HCT116 (cell line): ENCODE results near the gene IL4. TPM values are rescaled to one million over a fixed set of nuclear protein-coding genes. Genes with fewer than 3 reads are reported as not detected.

Experiments
- ATAC-seq: fragments of 200-7000 bp; cut with Tn5 transposase; 2 replicates; pipeline ENCODE4 v1.9.1; 2020; ENCODE audit warnings: mild to moderate bottlenecking, moderate library complexity
- BruUV-seq: library from RNA; stranded (reverse); fragments of 400-500 nt; replicated peaks from 2 replicates; lab custom pipeline; 2021; lab: Mats Ljungman, UMichigan
- CTCF ChIA-PET: fragments of 300-600 bp; sonication (Branson Sonifier 250); formaldehyde crosslinking; loops from one replicate; lab custom pipeline; 2021; ENCODE audit warnings: antibody characterized with exemption; lab: Charles Lee
- POLR2A ChIA-PET: fragments of 300-600, 350-600 bp; sonication (Branson Sonifier 250); formaldehyde crosslinking; loops from one replicate; lab custom pipeline; 2021; ENCODE audit warnings: antibody characterized with exemption; lab: Charles Lee
- RAD21 ChIA-PET, 2 experiments: fragments of 300-600 bp; sonication (Branson Sonifier 250); formaldehyde crosslinking; loops; one replicate each; lab custom pipeline; 2023; ENCODE audit warnings: low total read pairs in 2 of 2; ENCODE audit not compliant: uncharacterized antibody in 2 of 2, unreplicated experiment in 2 of 2, low non-redundant PET in 1 of 2; lab: Charles Lee
- DNase-seq: peaks from one replicate; pipeline ENCODE4 v3.0.0-alpha.2; 2010; ENCODE audit warnings: low read depth, low spot score
- H2AFZ ChIP-seq: fragments of 200-600 bp; shearing (Covaris generic), sonication (generic); 2 replicates; pipeline ENCODE4 v1.6.1; 2017; ENCODE audit warnings: low read depth, mixed run types, mixed read lengths, antibody characterized with exemption, low read length; ENCODE audit not compliant: poor library complexity, severe bottlenecking
- H3K27ac ChIP-seq: 2 replicates; pipeline ENCODE4 v1.5.1; 2012; ENCODE audit warnings: low read depth, low read length
- H3K27me3 ChIP-seq: fragments of 200-600 bp; sonication (generic); 2 replicates; pipeline ENCODE4 v1.6.1; 2016; ENCODE audit warnings: mixed run types, low read length, mixed read lengths; ENCODE audit not compliant: insufficient read depth
- H3K36me3 ChIP-seq, 2 experiments: fragments of 200-500 bp in 1 of 2; fragments of 200-600 bp in 1 of 2; sonication (Bioruptor generic) in 1 of 2; sonication (generic) in 1 of 2; 2 replicates each; pipeline versions ENCODE4 v1.5.1 to v1.6.1; 2014 to 2016; ENCODE audit warnings: low read length in 2 of 2, inconsistent platforms in 1 of 2, mixed read lengths in 1 of 2, mixed run types in 1 of 2; ENCODE audit not compliant: insufficient read depth in 2 of 2, control insufficient read depth in 1 of 2
- H3K4me1 ChIP-seq, 2 experiments: fragments of 200-600 bp in 1 of 2; sonication (generic) in 1 of 2; 2 replicates each; pipeline versions ENCODE4 v1.5.1 to v1.6.1; 2012 to 2017; ENCODE audit warnings: low read length in 2 of 2, inconsistent platforms in 1 of 2, mild to moderate bottlenecking in 1 of 2, mixed read lengths in 1 of 2, mixed run types in 1 of 2, moderate library complexity in 1 of 2; ENCODE audit not compliant: insufficient read depth in 2 of 2, control insufficient read depth in 1 of 2
- H3K4me2 ChIP-seq: fragments of 200-600 bp; sonication (generic); 2 replicates; pipeline ENCODE4 v1.6.1; 2017; ENCODE audit warnings: mixed run types, low read length, mixed read lengths
- H3K4me3 ChIP-seq, 2 experiments: fragments of 200-600 bp in 1 of 2; sonication (generic) in 1 of 2; replicated peaks in 1 of 2; 2 replicates each; pipeline ENCODE4 v1.5.1; 2011 to 2016; ENCODE audit warnings: low read length in 2 of 2, control low read depth in 1 of 2, low read depth in 1 of 2, mild to moderate bottlenecking in 1 of 2, mixed read lengths in 1 of 2, mixed run types in 1 of 2
- H3K79me2 ChIP-seq: fragments of 200-600 bp; sonication (generic); 2 replicates; pipeline ENCODE4 v1.6.1; 2017; ENCODE audit warnings: mild to moderate bottlenecking, mixed run types, low read length, moderate library complexity, mixed read lengths; ENCODE audit not compliant: insufficient read depth
- H3K9ac ChIP-seq: fragments of 200-600 bp; sonication (generic); 2 replicates; pipeline ENCODE4 v1.6.1; 2016; ENCODE audit warnings: low read length, mixed read lengths
- H3K9me2 ChIP-seq: fragments of 200-600 bp; sonication (generic), shearing (Covaris generic); 2 replicates; pipeline ENCODE4 v1.6.1; 2017; ENCODE audit warnings: mixed run types, mild to moderate bottlenecking, moderate library complexity; ENCODE audit not compliant: insufficient read depth
- H3K9me3 ChIP-seq, 2 experiments: fragments of 200-500 bp in 1 of 2; fragments of 200-600 bp in 1 of 2; sonication (Bioruptor generic) in 1 of 2; sonication (generic) in 1 of 2; 2 replicates each; pipeline ENCODE4 v1.6.1; 2014 to 2017; ENCODE audit warnings: low read length in 2 of 2, mixed read lengths in 2 of 2, inconsistent platforms in 1 of 2, low read depth in 1 of 2, mild to moderate bottlenecking in 1 of 2, mixed run types in 1 of 2, moderate library complexity in 1 of 2; ENCODE audit not compliant: control insufficient read depth in 1 of 2, insufficient read depth in 1 of 2
- H4K20me1 ChIP-seq: fragments of 200-600 bp; sonication (generic), shearing (Covaris generic); 2 replicates; pipeline ENCODE4 v1.6.1; 2017; ENCODE audit warnings: mixed run types, mild to moderate bottlenecking, moderate library complexity; ENCODE audit not compliant: insufficient read depth
- CBX3 ChIP-seq: IDR thresholded peaks from 2 replicates; pipeline ENCODE4 v1.6.1; 2012; ENCODE audit warnings: low read depth
- ELF1 ChIP-seq: IDR thresholded peaks from 2 replicates; pipeline ENCODE4 v1.6.1; 2012; ENCODE audit warnings: low read depth, borderline replicate concordance
- EZH2 ChIP-seq: fragments of 200-600 bp; sonication (generic); IDR thresholded peaks from 2 replicates; pipeline ENCODE4 v1.6.1; 2017; ENCODE audit warnings: antibody characterized with exemption, mixed run types
- EZH2phosphoT487 ChIP-seq: fragments of 200-600 bp; IDR thresholded peaks from 2 replicates; pipeline ENCODE4 v1.6.1; 2018; ENCODE audit warnings: antibody characterized with exemption, borderline replicate concordance
- FOSL1 ChIP-seq: IDR thresholded peaks from 2 replicates; pipeline ENCODE4 v1.6.1; 2012; ENCODE audit warnings: low read depth
- SIN3A ChIP-seq: IDR thresholded peaks from 2 replicates; pipeline ENCODE4 v1.6.1; 2012; ENCODE audit warnings: low read depth
- SP1 ChIP-seq: IDR thresholded peaks from 2 replicates; pipeline ENCODE4 v1.6.1; 2012; ENCODE audit warnings: low read depth
- YY1 ChIP-seq: IDR thresholded peaks from 2 replicates; pipeline ENCODE4 v1.6.1; 2011; ENCODE audit warnings: low read length, low read depth, moderate library complexity, mild to moderate bottlenecking; ENCODE audit not compliant: insufficient replicate concordance; ENCODE audit errors: extremely low read depth
- ZFX ChIP-seq: fragments of 450-650 bp; IDR thresholded peaks from 2 replicates; pipeline ENCODE4 v1.6.1; 2017
- ZNF274 ChIP-seq: fragments of 200-500 bp; sonication (Bioruptor generic); IDR thresholded peaks from 2 replicates; pipeline ENCODE4 v1.6.1; 2014; ENCODE audit warnings: mild to moderate bottlenecking, low read depth, low read length, inconsistent platforms
- intact Hi-C: fragments of 100-400 bp; cut with micrococcal nuclease; formaldehyde crosslinking; loops from 2 replicates; pipeline ENCODE4 v1.10.0; 2022
- total RNA-seq: library from RNA; stranded (reverse); gene quantifications from one replicate; pipeline ENCODE4 v1.2.1, GENCODE V29; 2021; ENCODE audit not compliant: unreplicated experiment
- TF ChIP-seq, protein P1 (sequence below): IDR thresholded peaks from 2 replicates; pipeline ENCODE4 v1.6.1; 2012
- TF ChIP-seq, protein P2 (sequence below): IDR thresholded peaks from 2 replicates; pipeline ENCODE4 v1.6.1; 2011; ENCODE audit warnings: mild to moderate bottlenecking, low read length, moderate library complexity; ENCODE audit not compliant: insufficient replicate concordance; ENCODE audit errors: extremely low read depth

The IL4 gene
- total RNA-seq, 1 experiment from 2014 or later, result not detected

DNA sequence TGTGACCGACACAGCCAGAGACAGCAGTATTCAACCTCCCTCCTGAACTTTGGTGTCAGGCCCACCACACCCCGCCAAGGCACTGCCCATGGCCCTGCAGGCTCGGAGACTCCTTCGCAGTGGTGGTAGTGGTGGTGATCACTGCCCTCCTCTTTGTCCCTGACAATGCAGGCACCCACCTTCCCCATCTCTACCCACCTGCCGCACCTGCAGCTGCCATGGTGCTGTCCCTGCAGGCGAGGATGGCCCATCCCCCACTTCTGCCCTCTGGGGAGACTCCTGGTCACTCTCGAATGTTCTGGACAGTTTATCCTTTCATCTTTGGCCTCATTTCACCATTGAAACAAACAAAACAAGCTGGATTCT is 4.4 kb upstream of the IL4 start:
- BruUV-seq, result no TSS peak
- RAD21 ChIA-PET, result no interaction called here

More for the DNA sequence above, 4.4 kb upstream of the IL4 start:
- intact Hi-C loops, result no loop called here
- POLR2A ChIA-PET, result no interaction called here
- no peak overlapping the region for H3K4me3 ChIP-seq
- DNase-seq, result no peak
- no peaks in the 10 kb centered on the region for H3K79me2 ChIP-seq
- H3K9ac ChIP-seq, result no peak overlapping the region
- H3K4me1 ChIP-seq, result peaks cover 4 to 19% of the 10 kb centered on the region in 2 experiments
- no peak overlapping the region for H3K27ac ChIP-seq
- TF ChIP-seq EZH2 (no peak), SIN3A (no peak), FOSL1 (no peak), ZNF274 (no peak), YY1 (no peak), EZH2phosphoT487 (no peak), ZFX (no peak), CBX3 (no peak), SP1 (no peak), ELF1 (no peak)
- TF ChIP-seq, protein P1, sequence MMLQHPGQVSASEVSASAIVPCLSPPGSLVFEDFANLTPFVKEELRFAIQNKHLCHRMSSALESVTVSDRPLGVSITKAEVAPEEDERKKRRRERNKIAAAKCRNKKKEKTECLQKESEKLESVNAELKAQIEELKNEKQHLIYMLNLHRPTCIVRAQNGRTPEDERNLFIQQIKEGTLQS, result no peak
- TF ChIP-seq, protein P2, sequence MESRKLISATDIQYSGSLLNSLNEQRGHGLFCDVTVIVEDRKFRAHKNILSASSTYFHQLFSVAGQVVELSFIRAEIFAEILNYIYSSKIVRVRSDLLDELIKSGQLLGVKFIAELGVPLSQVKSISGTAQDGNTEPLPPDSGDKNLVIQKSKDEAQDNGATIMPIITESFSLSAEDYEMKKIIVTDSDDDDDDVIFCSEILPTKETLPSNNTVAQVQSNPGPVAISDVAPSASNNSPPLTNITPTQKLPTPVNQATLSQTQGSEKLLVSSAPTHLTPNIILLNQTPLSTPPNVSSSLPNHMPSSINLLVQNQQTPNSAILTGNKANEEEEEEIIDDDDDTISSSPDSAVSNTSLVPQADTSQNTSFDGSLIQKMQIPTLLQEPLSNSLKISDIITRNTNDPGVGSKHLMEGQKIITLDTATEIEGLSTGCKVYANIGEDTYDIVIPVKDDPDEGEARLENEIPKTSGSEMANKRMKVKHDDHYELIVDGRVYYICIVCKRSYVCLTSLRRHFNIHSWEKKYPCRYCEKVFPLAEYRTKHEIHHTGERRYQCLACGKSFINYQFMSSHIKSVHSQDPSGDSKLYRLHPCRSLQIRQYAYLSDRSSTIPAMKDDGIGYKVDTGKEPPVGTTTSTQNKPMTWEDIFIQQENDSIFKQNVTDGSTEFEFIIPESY, result no peak
- H3K9me3 ChIP-seq, result no peaks in the 10 kb centered on the region
- H4K20me1 ChIP-seq, result no peaks in the 10 kb centered on the region
- no peaks in the 10 kb centered on the region for H3K27me3 ChIP-seq
- H3K9me2 ChIP-seq, result no peaks in the 10 kb centered on the region
- CTCF ChIA-PET, result no interaction called here
- no peak overlapping the region for H2AFZ ChIP-seq
- ATAC-seq, result no peak
- no peak overlapping the region for H3K4me2 ChIP-seq
- H3K36me3 ChIP-seq, result no peaks in the 10 kb centered on the region
